Suprapubic skin (tissue), 3 donors: ENCODE measurements around the gene FXYD5.

Experiments
- CTCF ChIP-seq, 2 donors: fragments of 200-600 bp in 1 of 2; fragments of 450-650 bp in 1 of 2; sonication (generic) in 1 of 2; IDR thresholded peaks; one replicate each; pipeline ENCODE4 v1.5.1; 2016 to 2019; ENCODE audit warnings: antibody characterized with exemption in 2 of 2, mild to moderate bottlenecking in 1 of 2, moderate library complexity in 1 of 2
- EP300 ChIP-seq: sonication (generic); formaldehyde crosslinking; IDR thresholded peaks from one replicate; pipeline ENCODE4 v1.6.1; 2017; ENCODE audit warnings: antibody characterized with exemption
- POLR2A ChIP-seq, 2 donors: fragments of 450-650 bp; IDR thresholded peaks; one replicate each; pipeline ENCODE4 v1.6.1; 2017; ENCODE audit warnings: antibody characterized with exemption in 2 of 2, mild to moderate bottlenecking in 2 of 2, moderate library complexity in 2 of 2

- TF ChIP-seq POLR2A (IDR thresholded peaks at IDR 0.05) (no peak), EP300 (no peak), CTCF (IDR thresholded peaks at IDR 0.05) (no peak)
Observed at GRCh38 chr19:35126624-35126959, 27.9 kb upstream of the FXYD5 start.
